ENCODE data around the gene TRIM50.

The TRIM50 gene

DNA sequence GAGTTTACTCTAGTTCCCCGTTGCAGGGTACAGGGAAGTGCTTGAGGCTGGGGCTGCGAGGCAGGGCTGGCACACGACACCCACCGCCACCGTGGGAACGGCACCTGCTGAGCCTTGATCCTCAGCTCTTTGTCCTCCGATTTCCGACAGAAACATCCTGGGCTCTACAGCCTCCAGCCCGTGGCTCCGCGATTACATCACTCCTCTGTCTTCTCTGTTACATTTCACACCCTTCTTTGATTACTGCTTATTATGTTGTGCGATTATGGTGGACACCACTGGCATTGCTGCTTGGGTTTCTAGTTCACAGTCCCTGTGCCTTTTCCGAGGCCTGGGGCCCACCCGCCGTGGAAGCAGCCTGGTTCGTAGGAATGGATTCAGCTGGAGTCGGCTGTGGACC lies 26.9 kb upstream of the TRIM50 start:
- TF ChIP-seq ZFX (IDR thresholded peaks at IDR 0.05): no peak
- TF ChIP-seq, protein P1, sequence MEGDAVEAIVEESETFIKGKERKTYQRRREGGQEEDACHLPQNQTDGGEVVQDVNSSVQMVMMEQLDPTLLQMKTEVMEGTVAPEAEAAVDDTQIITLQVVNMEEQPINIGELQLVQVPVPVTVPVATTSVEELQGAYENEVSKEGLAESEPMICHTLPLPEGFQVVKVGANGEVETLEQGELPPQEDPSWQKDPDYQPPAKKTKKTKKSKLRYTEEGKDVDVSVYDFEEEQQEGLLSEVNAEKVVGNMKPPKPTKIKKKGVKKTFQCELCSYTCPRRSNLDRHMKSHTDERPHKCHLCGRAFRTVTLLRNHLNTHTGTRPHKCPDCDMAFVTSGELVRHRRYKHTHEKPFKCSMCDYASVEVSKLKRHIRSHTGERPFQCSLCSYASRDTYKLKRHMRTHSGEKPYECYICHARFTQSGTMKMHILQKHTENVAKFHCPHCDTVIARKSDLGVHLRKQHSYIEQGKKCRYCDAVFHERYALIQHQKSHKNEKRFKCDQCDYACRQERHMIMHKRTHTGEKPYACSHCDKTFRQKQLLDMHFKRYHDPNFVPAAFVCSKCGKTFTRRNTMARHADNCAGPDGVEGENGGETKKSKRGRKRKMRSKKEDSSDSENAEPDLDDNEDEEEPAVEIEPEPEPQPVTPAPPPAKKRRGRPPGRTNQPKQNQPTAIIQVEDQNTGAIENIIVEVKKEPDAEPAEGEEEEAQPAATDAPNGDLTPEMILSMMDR (conservative IDR thresholded peaks at IDR 0.05): no peak

DNA sequence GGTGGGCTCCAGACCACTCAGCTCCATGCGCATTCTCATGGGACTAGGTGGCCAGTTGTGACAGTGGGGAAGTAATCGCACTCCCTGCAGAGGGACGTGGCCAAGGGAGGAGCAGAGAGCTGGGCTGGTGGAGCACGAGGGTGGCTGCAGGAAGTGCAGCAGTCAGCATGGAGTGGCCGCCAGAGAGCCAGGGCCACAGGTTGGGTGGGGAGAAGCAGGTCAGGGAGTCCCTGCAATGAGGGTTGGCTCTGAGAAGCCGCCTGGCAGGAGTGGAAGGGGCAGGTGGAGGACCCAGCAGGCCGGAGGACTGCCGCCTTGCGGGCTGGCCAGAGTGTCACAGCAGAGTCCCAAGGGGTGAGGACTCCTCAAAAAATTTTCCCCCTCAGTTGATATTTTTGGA lies 26.3 kb upstream of the TRIM50 start:
- no peak overlapping the region for H3K27ac ChIP-seq
- TF ChIP-seq, protein P1 (conservative IDR thresholded peaks at IDR 0.05): no peak

More for the DNA sequence above, 26.9 kb upstream of the TRIM50 start:
- no peak overlapping the region for H3K27ac ChIP-seq

DNA sequence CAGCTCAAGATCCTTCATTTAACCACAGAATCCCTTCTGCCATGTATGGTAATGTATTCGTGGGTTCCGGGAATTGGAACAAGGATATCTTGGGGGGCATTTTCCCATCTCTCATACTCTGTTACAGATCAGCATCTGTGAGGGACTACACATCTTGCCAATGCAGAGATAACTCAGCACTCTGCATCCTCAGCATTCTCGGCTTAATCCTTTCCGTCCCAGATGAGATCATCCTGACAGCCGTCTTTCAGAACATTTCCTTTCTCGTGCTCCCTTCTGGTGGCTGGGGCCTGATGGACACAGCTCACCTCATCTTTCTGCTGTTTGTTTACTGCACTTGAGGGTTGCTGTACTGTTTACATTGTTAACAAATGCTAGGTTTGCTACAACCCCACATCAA lies 25.4 kb upstream of the TRIM50 start:
- no peak overlapping the region for H3K27ac ChIP-seq
- no peak for TF ChIP-seq ZFX (IDR thresholded peaks at IDR 0.05)
- TF ChIP-seq, protein P1 (conservative IDR thresholded peaks at IDR 0.05): no peak

DNA sequence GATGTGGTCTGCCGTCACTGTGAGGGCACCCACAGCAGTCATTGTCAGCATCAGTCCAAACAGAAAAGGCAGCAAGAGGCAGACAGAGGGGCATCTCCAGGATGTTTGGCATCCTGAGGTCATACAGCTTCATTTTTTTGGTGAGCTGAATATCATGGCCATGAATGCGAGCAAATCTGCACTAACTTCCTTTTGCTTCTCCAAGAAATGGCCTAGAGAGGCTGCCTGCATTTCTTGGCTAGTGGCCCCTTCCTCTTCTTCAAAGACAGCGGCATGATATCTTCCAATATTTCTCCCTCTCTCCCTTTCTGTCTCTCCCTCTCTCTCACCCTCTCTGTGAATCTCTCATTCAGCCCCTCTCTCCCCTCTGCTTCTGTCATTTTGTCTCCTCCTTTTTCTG lies 24.9 kb upstream of the TRIM50 start:
- TF ChIP-seq, protein P1 (conservative IDR thresholded peaks at IDR 0.05): no peak
- no peak for TF ChIP-seq ZFX (IDR thresholded peaks at IDR 0.05)
- H3K27ac ChIP-seq: no peak overlapping the region

DNA sequence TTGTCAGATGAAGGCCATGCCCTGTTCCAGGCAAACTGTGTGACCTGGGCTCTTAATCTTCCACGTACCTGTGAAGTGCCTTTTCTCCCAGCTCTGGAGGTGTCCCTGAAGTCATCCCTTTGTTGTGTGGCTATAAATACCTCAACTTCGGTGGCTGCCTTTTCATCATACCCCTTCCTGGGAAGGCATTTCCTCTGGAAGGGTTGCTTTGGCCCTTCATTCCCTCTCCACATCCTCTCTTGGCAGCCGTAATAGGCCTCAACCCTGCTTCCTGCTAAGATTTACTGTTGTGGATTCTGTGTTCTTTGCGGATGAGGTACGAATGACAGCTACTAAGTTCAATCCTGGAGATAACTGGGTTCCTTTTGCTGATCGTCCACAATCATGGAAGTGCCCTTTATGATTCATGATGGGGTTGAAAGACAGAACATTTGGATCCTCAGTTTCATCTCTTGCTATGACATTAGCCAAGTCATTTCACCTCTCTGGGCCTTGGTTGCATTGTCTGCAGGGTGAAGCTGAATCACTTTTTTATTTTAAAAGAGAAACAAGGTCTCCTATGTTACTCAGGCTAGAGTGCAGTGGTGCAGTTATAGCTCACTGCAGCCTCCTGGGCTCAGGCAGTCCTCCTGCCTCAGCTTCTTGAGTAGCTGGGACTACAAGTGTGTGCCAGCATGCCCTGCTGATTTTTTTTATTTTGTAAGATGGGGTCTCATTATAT lies 23.7 kb upstream of the TRIM50 start:
- TF ChIP-seq ZFX (IDR thresholded peaks at IDR 0.05): no peak
- TF ChIP-seq, protein P1 (conservative IDR thresholded peaks at IDR 0.05): no peak

DNA sequence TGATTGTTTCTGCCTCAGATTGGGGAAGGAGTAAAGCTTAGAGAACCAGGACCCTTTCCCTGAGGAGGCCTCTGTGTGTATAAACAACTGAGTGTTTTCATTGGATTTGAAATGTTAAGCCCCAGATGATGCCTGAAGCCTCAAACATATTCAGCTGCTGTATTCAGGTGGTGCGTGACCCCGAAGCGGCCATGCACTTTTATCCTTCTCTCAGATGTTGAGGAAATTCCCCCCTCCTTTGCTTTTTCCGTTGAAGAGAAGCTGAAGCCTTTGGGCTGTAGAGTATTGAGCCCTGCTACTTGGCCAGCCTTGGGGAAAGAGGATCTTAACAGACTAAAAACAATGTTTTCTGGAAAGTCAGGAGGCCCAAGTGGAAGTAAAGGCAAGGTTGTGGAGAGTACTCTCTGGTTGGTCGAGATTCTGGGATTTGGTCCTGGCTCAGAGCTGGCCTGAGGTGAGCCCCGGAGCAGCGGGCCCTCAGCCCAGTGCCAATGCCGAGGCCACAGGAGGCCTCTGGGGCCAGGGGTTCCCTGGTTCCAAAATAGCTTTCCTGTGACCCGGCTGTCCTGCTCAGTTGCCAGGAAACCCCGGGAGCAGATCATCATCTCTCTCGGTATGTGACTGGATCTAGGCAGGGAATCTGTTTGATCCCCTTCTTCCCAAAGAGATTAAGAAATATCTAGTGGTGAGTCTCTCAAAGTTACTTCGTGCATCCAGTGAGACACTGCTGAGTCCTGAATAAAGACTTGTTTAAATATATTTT lies 22.6 kb upstream of the TRIM50 start:
- H3K27ac ChIP-seq: no peak overlapping the region
- no peak for TF ChIP-seq ZFX (IDR thresholded peaks at IDR 0.05)
- TF ChIP-seq, protein P1 (conservative IDR thresholded peaks at IDR 0.05): no peak

More for the DNA sequence above, 23.7 kb upstream of the TRIM50 start:
- no peak overlapping the region for H3K27ac ChIP-seq

DNA sequence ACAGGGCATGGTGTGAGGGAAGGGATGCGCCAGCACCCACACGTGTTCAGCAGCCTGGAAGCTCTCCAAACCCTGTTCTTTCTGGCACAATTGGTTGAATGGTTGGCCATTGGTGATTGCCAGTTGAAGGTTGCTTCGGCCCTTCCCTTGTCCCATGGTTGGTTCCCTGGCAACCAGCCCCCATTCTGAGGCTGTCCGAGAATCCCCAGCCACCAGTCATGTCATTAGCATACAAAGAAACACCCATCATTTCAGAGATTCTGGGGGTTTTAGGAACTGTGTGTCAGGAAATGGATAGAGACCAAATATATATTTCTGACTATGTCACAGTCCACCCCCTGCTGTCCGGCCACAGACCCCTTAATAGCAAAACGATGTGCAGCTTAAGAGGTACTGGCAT lies 21.9 kb upstream of the TRIM50 start:
- no peak for TF ChIP-seq ZFX (IDR thresholded peaks at IDR 0.05)
- TF ChIP-seq, protein P1 (conservative IDR thresholded peaks at IDR 0.05): no peak
- no peak overlapping the region for H3K27ac ChIP-seq

All from C4-2B (cell line).